OCI-LY1 (cell line): ENCODE results near the gene ZBTB24.

ENCODE experiments used
- H2AFZ ChIP-seq: fragments of 200-600 bp; sonication (generic), shearing (Covaris generic); 2 replicates; pipeline ENCODE4 v1.6.0; 2014; ENCODE audit warnings: antibody characterized with exemption, mild to moderate bottlenecking, low read length
- H3F3A ChIP-seq: fragments of 200-600 bp; sonication (generic), shearing (Covaris generic); 2 replicates; pipeline ENCODE4 v1.6.0; 2014; ENCODE audit warnings: mild to moderate bottlenecking, antibody characterized with exemption, low read length, moderate library complexity; ENCODE audit not compliant: insufficient read depth
- H3K27ac ChIP-seq: fragments of 200-600 bp; sonication (generic); 2 replicates; pipeline ENCODE4 v1.5.1; 2014; ENCODE audit warnings: low read length, mixed run types, mild to moderate bottlenecking, low read depth; ENCODE audit not compliant: poor library complexity, severe bottlenecking
- H3K27me3 ChIP-seq: fragments of 200-600 bp; sonication (generic); 2 replicates; pipeline ENCODE4 v1.6.0; 2014; ENCODE audit warnings: antibody characterized with exemption, mild to moderate bottlenecking, low read length, moderate library complexity; ENCODE audit not compliant: insufficient read depth
- H3K36me3 ChIP-seq: fragments of 200-600 bp; sonication (generic); 2 replicates; pipeline ENCODE4 v1.6.1; 2014; ENCODE audit warnings: mild to moderate bottlenecking, antibody characterized with exemption, low read length, moderate library complexity, mixed read lengths; ENCODE audit not compliant: insufficient read depth
- H3K4me1 ChIP-seq: fragments of 200-600 bp; sonication (generic); 2 replicates; pipeline ENCODE4 v1.5.1; 2014; ENCODE audit warnings: mild to moderate bottlenecking, low read length, moderate library complexity; ENCODE audit not compliant: insufficient read depth, severe bottlenecking
- H3K4me2 ChIP-seq: fragments of 200-600 bp; sonication (generic), shearing (Covaris generic); 2 replicates; pipeline ENCODE4 v1.6.1; 2014; ENCODE audit warnings: low read length
- H3K4me3 ChIP-seq: fragments of 200-600 bp; sonication (generic); 2 replicates; pipeline ENCODE4 v1.5.1; 2014; ENCODE audit warnings: low read length, low read depth, mild to moderate bottlenecking, mixed read lengths; ENCODE audit not compliant: poor library complexity, severe bottlenecking
- H3K79me2 ChIP-seq: fragments of 200-600 bp; shearing (Covaris generic); 2 replicates; pipeline ENCODE4 v1.6.1; 2016; ENCODE audit warnings: mixed run types, low read length, mixed read lengths; ENCODE audit not compliant: insufficient read depth
- H3K9ac ChIP-seq: fragments of 200-600 bp; sonication (generic), shearing (Covaris generic); 2 replicates; pipeline ENCODE4 v1.6.1; 2014; ENCODE audit warnings: mild to moderate bottlenecking, low read length, mixed read lengths
- H3K9me2 ChIP-seq: fragments of 200-600 bp; sonication (generic), shearing (Covaris generic); 2 replicates; pipeline ENCODE4 v1.6.1; 2014; ENCODE audit warnings: low read depth, mild to moderate bottlenecking, low read length, mixed read lengths
- H3K9me3 ChIP-seq: fragments of 200-600 bp; shearing (Covaris generic); 2 replicates; pipeline ENCODE4 v1.6.1; 2014; ENCODE audit warnings: low read length, mixed read lengths
- H4K20me1 ChIP-seq: fragments of 200-600 bp; sonication (generic), shearing (Covaris generic); 2 replicates; pipeline ENCODE4 v1.6.0; 2016; ENCODE audit warnings: mild to moderate bottlenecking, low read length; ENCODE audit not compliant: insufficient read depth
- CTCF ChIP-seq: fragments of 200-600 bp; sonication (generic), shearing (Covaris generic); IDR thresholded peaks from 2 replicates; pipeline ENCODE4 v1.5.1; 2017; ENCODE audit warnings: mild to moderate bottlenecking, antibody characterized with exemption, low read length, moderate library complexity, mixed read lengths
- EZH2 ChIP-seq: fragments of 200-600 bp; sonication (generic), shearing (Covaris generic); IDR thresholded peaks from 2 replicates; pipeline ENCODE4 v1.8.0; 2017; ENCODE audit warnings: borderline replicate concordance, mixed run types, mild to moderate bottlenecking, antibody characterized with exemption, low read length, moderate library complexity, mixed read lengths

The ZBTB24 gene

GRCh38 chr6:109447878-109448555 is 35.0 kb downstream of the ZBTB24 start:
- TF ChIP-seq EZH2 (no peak), CTCF (no peak)
- Histone ChIP-seq H3K9me3 (no peaks in the 10 kb centered on the region), H3K36me3 (peaks cover 57% of the 10 kb centered on the region), H3K4me3 (no peak overlapping the region), H3K79me2 (no peaks in the 10 kb centered on the region), H3K9ac (no peak overlapping the region), H3K4me2 (no peak overlapping the region), H3K27ac (no peak overlapping the region), H3K4me1 (no peaks in the 10 kb centered on the region), H3K9me2 (no peaks in the 10 kb centered on the region), H2AFZ (no peak overlapping the region), H3F3A (no peaks in the 10 kb centered on the region), H3K27me3 (no peaks in the 10 kb centered on the region), H4K20me1 (no peaks in the 10 kb centered on the region)

GRCh38 chr6:109447087-109447486 is 35.9 kb downstream of the ZBTB24 start:
- no peak overlapping the region for H3K9ac ChIP-seq
- H3K9me2 ChIP-seq, result no peaks in the 10 kb centered on the region
- no peak for TF ChIP-seq CTCF
- no peak for TF ChIP-seq EZH2
- H3K79me2 ChIP-seq, result no peaks in the 10 kb centered on the region
- H3K27ac ChIP-seq, result no peak overlapping the region
- no peaks in the 10 kb centered on the region for H4K20me1 ChIP-seq
- no peaks in the 10 kb centered on the region for H3K9me3 ChIP-seq
- no peak overlapping the region for H2AFZ ChIP-seq
- peaks cover 2% of the 10 kb centered on the region for H3K4me1 ChIP-seq
- H3K4me2 ChIP-seq, result no peak overlapping the region
- no peaks in the 10 kb centered on the region for H3F3A ChIP-seq
- no peak overlapping the region for H3K4me3 ChIP-seq
- H3K36me3 ChIP-seq, result peaks cover 62% of the 10 kb centered on the region
- no peaks in the 10 kb centered on the region for H3K27me3 ChIP-seq

- no peaks in the 10 kb centered on the region for H3F3A ChIP-seq
- no peaks in the 10 kb centered on the region for H3K79me2 ChIP-seq
- H3K36me3 ChIP-seq, result peaks cover 60% of the 10 kb centered on the region
- no peaks in the 10 kb centered on the region for H3K27me3 ChIP-seq
- H3K4me2 ChIP-seq, result no peak overlapping the region
- H3K4me3 ChIP-seq, result no peak overlapping the region
- no peaks in the 10 kb centered on the region for H3K9me3 ChIP-seq
- no peak overlapping the region for H3K9ac ChIP-seq
- H2AFZ ChIP-seq, result no peak overlapping the region
- no peaks in the 10 kb centered on the region for H3K9me2 ChIP-seq
- H3K27ac ChIP-seq, result no peak overlapping the region
- H4K20me1 ChIP-seq, result no peaks in the 10 kb centered on the region
- H3K4me1 ChIP-seq, result peaks cover 7% of the 10 kb centered on the region
- TF ChIP-seq CTCF, result no peak
- no peak for TF ChIP-seq EZH2
Observed at GRCh38 chr6:109446541-109446940, 36.5 kb downstream of the ZBTB24 start.
